HCT116 (cell line): ENCODE measurements around the gene APOBEC3A. TPM values are rescaled to one million over a fixed set of nuclear protein-coding genes. Genes with fewer than 3 reads are reported as not detected.

Experiments
- ATAC-seq: fragments of 200-7000 bp; cut with Tn5 transposase; 2 replicates; pipeline ENCODE4 v1.9.1; 2020; ENCODE audit warnings: mild to moderate bottlenecking, moderate library complexity
- BruUV-seq: library from RNA; stranded (reverse); fragments of 400-500 nt; replicated peaks from 2 replicates; lab custom pipeline; 2021; lab: Mats Ljungman, UMichigan
- CTCF ChIA-PET: fragments of 300-600 bp; sonication (Branson Sonifier 250); formaldehyde crosslinking; loops from one replicate; lab custom pipeline; 2021; ENCODE audit warnings: antibody characterized with exemption; lab: Charles Lee
- POLR2A ChIA-PET: fragments of 300-600, 350-600 bp; sonication (Branson Sonifier 250); formaldehyde crosslinking; loops from one replicate; lab custom pipeline; 2021; ENCODE audit warnings: antibody characterized with exemption; lab: Charles Lee
- RAD21 ChIA-PET, 2 experiments: fragments of 300-600 bp; sonication (Branson Sonifier 250); formaldehyde crosslinking; loops; one replicate each; lab custom pipeline; 2023; ENCODE audit warnings: low total read pairs in 2 of 2; ENCODE audit not compliant: uncharacterized antibody in 2 of 2, unreplicated experiment in 2 of 2, low non-redundant PET in 1 of 2; lab: Charles Lee
- DNase-seq: peaks from one replicate; pipeline ENCODE4 v3.0.0-alpha.2; 2010; ENCODE audit warnings: low read depth, low spot score
- H2AFZ ChIP-seq: fragments of 200-600 bp; shearing (Covaris generic), sonication (generic); 2 replicates; pipeline ENCODE4 v1.6.1; 2017; ENCODE audit warnings: low read depth, mixed run types, mixed read lengths, antibody characterized with exemption, low read length; ENCODE audit not compliant: poor library complexity, severe bottlenecking
- H3K27ac ChIP-seq: 2 replicates; pipeline ENCODE4 v1.5.1; 2012; ENCODE audit warnings: low read depth, low read length
- H3K27me3 ChIP-seq: fragments of 200-600 bp; sonication (generic); 2 replicates; pipeline ENCODE4 v1.6.1; 2016; ENCODE audit warnings: mixed run types, low read length, mixed read lengths; ENCODE audit not compliant: insufficient read depth
- H3K36me3 ChIP-seq, 2 experiments: fragments of 200-500 bp in 1 of 2; fragments of 200-600 bp in 1 of 2; sonication (Bioruptor generic) in 1 of 2; sonication (generic) in 1 of 2; 2 replicates each; pipeline versions ENCODE4 v1.5.1 to v1.6.1; 2014 to 2016; ENCODE audit warnings: low read length in 2 of 2, inconsistent platforms in 1 of 2, mixed read lengths in 1 of 2, mixed run types in 1 of 2; ENCODE audit not compliant: insufficient read depth in 2 of 2, control insufficient read depth in 1 of 2
- H3K4me1 ChIP-seq, 2 experiments: fragments of 200-600 bp in 1 of 2; sonication (generic) in 1 of 2; 2 replicates each; pipeline versions ENCODE4 v1.5.1 to v1.6.1; 2012 to 2017; ENCODE audit warnings: low read length in 2 of 2, inconsistent platforms in 1 of 2, mild to moderate bottlenecking in 1 of 2, mixed read lengths in 1 of 2, mixed run types in 1 of 2, moderate library complexity in 1 of 2; ENCODE audit not compliant: insufficient read depth in 2 of 2, control insufficient read depth in 1 of 2
- H3K4me2 ChIP-seq: fragments of 200-600 bp; sonication (generic); 2 replicates; pipeline ENCODE4 v1.6.1; 2017; ENCODE audit warnings: mixed run types, low read length, mixed read lengths
- H3K4me3 ChIP-seq, 2 experiments: fragments of 200-600 bp in 1 of 2; sonication (generic) in 1 of 2; replicated peaks in 1 of 2; 2 replicates each; pipeline ENCODE4 v1.5.1; 2011 to 2016; ENCODE audit warnings: low read length in 2 of 2, control low read depth in 1 of 2, low read depth in 1 of 2, mild to moderate bottlenecking in 1 of 2, mixed read lengths in 1 of 2, mixed run types in 1 of 2
- H3K79me2 ChIP-seq: fragments of 200-600 bp; sonication (generic); 2 replicates; pipeline ENCODE4 v1.6.1; 2017; ENCODE audit warnings: mild to moderate bottlenecking, mixed run types, low read length, moderate library complexity, mixed read lengths; ENCODE audit not compliant: insufficient read depth
- H3K9ac ChIP-seq: fragments of 200-600 bp; sonication (generic); 2 replicates; pipeline ENCODE4 v1.6.1; 2016; ENCODE audit warnings: low read length, mixed read lengths
- H3K9me2 ChIP-seq: fragments of 200-600 bp; sonication (generic), shearing (Covaris generic); 2 replicates; pipeline ENCODE4 v1.6.1; 2017; ENCODE audit warnings: mixed run types, mild to moderate bottlenecking, moderate library complexity; ENCODE audit not compliant: insufficient read depth
- H3K9me3 ChIP-seq, 2 experiments: fragments of 200-500 bp in 1 of 2; fragments of 200-600 bp in 1 of 2; sonication (Bioruptor generic) in 1 of 2; sonication (generic) in 1 of 2; 2 replicates each; pipeline ENCODE4 v1.6.1; 2014 to 2017; ENCODE audit warnings: low read length in 2 of 2, mixed read lengths in 2 of 2, inconsistent platforms in 1 of 2, low read depth in 1 of 2, mild to moderate bottlenecking in 1 of 2, mixed run types in 1 of 2, moderate library complexity in 1 of 2; ENCODE audit not compliant: control insufficient read depth in 1 of 2, insufficient read depth in 1 of 2
- H4K20me1 ChIP-seq: fragments of 200-600 bp; sonication (generic), shearing (Covaris generic); 2 replicates; pipeline ENCODE4 v1.6.1; 2017; ENCODE audit warnings: mixed run types, mild to moderate bottlenecking, moderate library complexity; ENCODE audit not compliant: insufficient read depth
- ATF3 ChIP-seq: IDR thresholded peaks from 2 replicates; pipeline ENCODE4 v1.6.1; 2012
- CBX3 ChIP-seq: IDR thresholded peaks from 2 replicates; pipeline ENCODE4 v1.6.1; 2012; ENCODE audit warnings: low read depth
- ELF1 ChIP-seq: IDR thresholded peaks from 2 replicates; pipeline ENCODE4 v1.6.1; 2012; ENCODE audit warnings: low read depth, borderline replicate concordance
- EZH2 ChIP-seq: fragments of 200-600 bp; sonication (generic); IDR thresholded peaks from 2 replicates; pipeline ENCODE4 v1.6.1; 2017; ENCODE audit warnings: antibody characterized with exemption, mixed run types
- EZH2phosphoT487 ChIP-seq: fragments of 200-600 bp; IDR thresholded peaks from 2 replicates; pipeline ENCODE4 v1.6.1; 2018; ENCODE audit warnings: antibody characterized with exemption, borderline replicate concordance
- FOSL1 ChIP-seq: IDR thresholded peaks from 2 replicates; pipeline ENCODE4 v1.6.1; 2012; ENCODE audit warnings: low read depth
- MAX ChIP-seq: IDR thresholded peaks from 2 replicates; pipeline ENCODE4 v1.6.1; 2012
- RAD21 ChIP-seq: IDR thresholded peaks from 2 replicates; pipeline ENCODE4 v1.6.1; 2012; ENCODE audit warnings: low read depth, mild to moderate bottlenecking
- REST ChIP-seq: IDR thresholded peaks from 2 replicates; pipeline ENCODE4 v1.6.1; 2012; ENCODE audit warnings: low read depth
- SIN3A ChIP-seq: IDR thresholded peaks from 2 replicates; pipeline ENCODE4 v1.6.1; 2012; ENCODE audit warnings: low read depth
- SP1 ChIP-seq: IDR thresholded peaks from 2 replicates; pipeline ENCODE4 v1.6.1; 2012; ENCODE audit warnings: low read depth
- YY1 ChIP-seq: IDR thresholded peaks from 2 replicates; pipeline ENCODE4 v1.6.1; 2011; ENCODE audit warnings: low read length, low read depth, moderate library complexity, mild to moderate bottlenecking; ENCODE audit not compliant: insufficient replicate concordance; ENCODE audit errors: extremely low read depth
- ZBTB33 ChIP-seq: IDR thresholded peaks from 2 replicates; pipeline ENCODE4 v1.6.1; 2011; ENCODE audit warnings: mild to moderate bottlenecking, low read length, moderate library complexity; ENCODE audit not compliant: insufficient replicate concordance; ENCODE audit errors: extremely low read depth
- ZFX ChIP-seq: fragments of 450-650 bp; IDR thresholded peaks from 2 replicates; pipeline ENCODE4 v1.6.1; 2017
- ZNF274 ChIP-seq: fragments of 200-500 bp; sonication (Bioruptor generic); IDR thresholded peaks from 2 replicates; pipeline ENCODE4 v1.6.1; 2014; ENCODE audit warnings: mild to moderate bottlenecking, low read depth, low read length, inconsistent platforms
- intact Hi-C: fragments of 100-400 bp; cut with micrococcal nuclease; formaldehyde crosslinking; loops from 2 replicates; pipeline ENCODE4 v1.10.0; 2022
- total RNA-seq: library from RNA; stranded (reverse); gene quantifications from one replicate; pipeline ENCODE4 v1.2.1, GENCODE V29; 2021; ENCODE audit not compliant: unreplicated experiment

Gene APOBEC3A
- total RNA-seq, 1 experiment from 2014 or later = not detected

DNA sequence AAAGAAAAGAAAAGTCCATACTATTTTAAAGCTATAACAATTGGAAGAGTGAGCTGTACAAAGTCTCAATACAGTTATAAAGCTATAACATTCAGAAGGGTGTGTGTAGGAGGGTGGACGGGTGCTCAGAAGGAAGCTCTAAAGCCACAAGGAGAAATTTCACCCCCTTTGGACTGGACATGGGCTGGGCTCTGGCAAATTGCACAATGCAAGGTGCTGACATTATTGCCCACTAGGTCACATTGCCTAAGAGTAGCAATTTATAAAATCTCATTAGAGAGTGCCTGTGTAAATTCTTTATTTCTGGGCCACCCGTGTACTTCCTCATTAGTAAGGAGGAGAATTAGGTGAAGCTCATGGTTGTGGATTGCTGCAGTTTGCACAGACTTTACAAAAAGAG lies 5.7 kb upstream of the APOBEC3A start:
- RAD21 ChIA-PET = no interaction called here
- no peak for TF ChIP-seq ZFX
- TF ChIP-seq ATF3 = no peak
- no peak for TF ChIP-seq SIN3A
- no peak for TF ChIP-seq RAD21
- no peak for TF ChIP-seq ELF1
- no peak for TF ChIP-seq REST
- no peak for TF ChIP-seq ZBTB33
- no peak for TF ChIP-seq ZNF274
- TF ChIP-seq EZH2phosphoT487 = no peak
- TF ChIP-seq CBX3 = no peak
- no peak for TF ChIP-seq FOSL1
- TF ChIP-seq MAX = no peak
- TF ChIP-seq YY1 = no peak
- TF ChIP-seq SP1 = no peak
- TF ChIP-seq EZH2 = no peak
- H3K9me3 ChIP-seq = no peaks in the 10 kb centered on the region
- POLR2A ChIA-PET = no interaction called here
- H3K79me2 ChIP-seq = no peaks in the 10 kb centered on the region
- H2AFZ ChIP-seq = no peak overlapping the region
- no peaks in the 10 kb centered on the region for H3K9me2 ChIP-seq
- intact Hi-C loops = no loop called here
- no peak overlapping the region for H3K9ac ChIP-seq
- no peak for ATAC-seq
- H3K4me2 ChIP-seq = no peak overlapping the region
- no peaks in the 10 kb centered on the region for H3K36me3 ChIP-seq
- no peak overlapping the region for H3K4me3 ChIP-seq
- BruUV-seq = no TSS peak
- CTCF ChIA-PET = no interaction called here
- no peak overlapping the region for H3K27ac ChIP-seq
- DNase-seq = no peak
- no peaks in the 10 kb centered on the region for H4K20me1 ChIP-seq
- H3K27me3 ChIP-seq = peaks cover 6% of the 10 kb centered on the region; the same call in 1 of the 2 replicates
- H3K4me1 ChIP-seq = peaks cover 0 to 5% of the 10 kb centered on the region in 2 experiments; a peak in 1 of 4 replicates
